Mucosa of descending colon (tissue), 3 donors: Measurements from ENCODE around the gene SKIC3. TPM values are rescaled to one million over a fixed set of nuclear protein-coding genes. Genes with fewer than 3 reads are reported as not detected.

Source experiments
- ATAC-seq: fragments of 200-7000 bp; cut with Tn5 transposase; one replicate; pipeline ENCODE4 v1.9.1; 2020; ENCODE audit warnings: mild to moderate bottlenecking, moderate library complexity
- DNase-seq, 3 donors: peaks; one replicate each; pipeline ENCODE4 v3.0.0-alpha.2; 2020
- H3K36me3 ChIP-seq: fragments of 200-600 bp; one replicate; pipeline ENCODE4 v1.8.0; 2021; ENCODE audit warnings: low read depth, mild to moderate bottlenecking
- H3K4me1 ChIP-seq: fragments of 200-600 bp; one replicate; pipeline ENCODE4 v1.8.0; 2021; ENCODE audit warnings: low read depth, mild to moderate bottlenecking
- H3K4me3 ChIP-seq: fragments of 200-600 bp; one replicate; pipeline ENCODE4 v1.8.0; 2021; ENCODE audit warnings: mild to moderate bottlenecking
- H3K9me3 ChIP-seq: fragments of 200-600 bp; one replicate; pipeline ENCODE4 v1.8.0; 2021; ENCODE audit warnings: mild to moderate bottlenecking
- CTCF ChIP-seq: fragments of 200-600 bp; IDR thresholded peaks from one replicate; pipeline ENCODE4 v1.8.0; 2022; ENCODE audit warnings: antibody characterized with exemption, mild to moderate bottlenecking
- intact Hi-C, 2 donors: fragments of 100-400 bp; cut with DNase I in 1 of 2; cut with micrococcal nuclease in 1 of 2; formaldehyde crosslinking; loops; one replicate each; pipeline versions ENCODE4 v1.11.0 to v1.11.1; 2022; cut with DNase I, micrococcal nuclease
- long read RNA-seq, 2 donors: library from polyadenylated mRNA; unstranded; transcript quantifications; one replicate each; pipeline ENCODE4 v2.0.0, GENCODE V29; 2019 to 2021
- total RNA-seq, 3 donors: library from RNA; stranded (reverse); fragmentation: NEBNext Ultra II Directional in 2 of 3; extraction: Animal tissue kit (Norgen Biotek cat#: 25700) in 2 of 3; gene quantifications; one replicate each; pipeline versions ENCODE4 v1.2.1 to v1.2.4, GENCODE V29; 2021 to 2023
- donor health status: DM: no; HTN: no; CAD: no; lungs with moderate emphysema.
- donor health status: DM: no; HTN: no; CAD: no.
- donor health status: DM: no; HTN: yes; CAD: no.

SKIC3 gene
- total RNA-seq, result 10 to 100 TPM; 49.6 to 73.6 (median 51.5) TPM
- long read RNA-seq, donor 1, full-length matches to known transcripts, result 9 of 28 reads
- long read RNA-seq, donor 1, partial matches to known transcripts, result 14 of 28 reads
- long read RNA-seq, donor 1, other reads (novel, unspliced or antisense), result 5 of 28 reads
- long read RNA-seq, donor 2, partial matches to known transcripts, result 11 of 11 reads
- long read RNA-seq, donor 2, other reads (novel, unspliced or antisense), result 0 of 11 reads

- Histone ChIP-seq H3K9me3 (no peaks in the 10 kb centered on the region), H3K4me3 (peak within 1 kb of the TSS; percentile 46), H3K4me1 (peaks cover 10% of the 10 kb centered on the region), H3K36me3 (no peaks in the 10 kb centered on the region)
- intact Hi-C loops, result no loop called here
- TF ChIP-seq CTCF, result no peak
- ATAC-seq (peak; percentile 98), DNase-seq (peak; percentile 93 to 95 (median 95))
These were observed at the start of gene SKIC3, which contains the start of gene ARSK for GRCh38 chr5:95554647-95555548. Gene SKIC3 (minus strand): TSS chr5:95554977. CDS start chr5:95547150, 7,827 bp downstream. Gene ARSK (plus strand): TSS chr5:95555101. CDS start chr5:95555279, 178 bp downstream.

GRCh38 chr5:95600557-95600956 lies 45.8 kb upstream of the SKIC3 start:
- DNase-seq, result no peak
- no peak overlapping the region for H3K4me3 ChIP-seq
- H3K9me3 ChIP-seq, result no peaks in the 10 kb centered on the region
- no peaks in the 10 kb centered on the region for H3K36me3 ChIP-seq
- no peaks in the 10 kb centered on the region for H3K4me1 ChIP-seq
- intact Hi-C loops, result no loop called here
- ATAC-seq, result no peak
- TF ChIP-seq CTCF, result no peak

GRCh38 chr5:95599252-95599651 lies 44.5 kb upstream of the SKIC3 start:
- Histone ChIP-seq H3K36me3 (no peaks in the 10 kb centered on the region), H3K4me1 (no peaks in the 10 kb centered on the region), H3K4me3 (no peak overlapping the region), H3K9me3 (no peaks in the 10 kb centered on the region)
- TF ChIP-seq CTCF, result no peak
- DNase-seq, result no peak
- no peak for ATAC-seq
- intact Hi-C loops, result no loop called here

GRCh38 chr5:95595289-95595931 lies 40.6 kb upstream of the SKIC3 start:
- H3K9me3 ChIP-seq, result no peaks in the 10 kb centered on the region
- TF ChIP-seq CTCF, result no peak
- no peak overlapping the region for H3K4me3 ChIP-seq
- ATAC-seq, result no peak
- DNase-seq, result no peak
- intact Hi-C loops, result no loop called here
- no peaks in the 10 kb centered on the region for H3K36me3 ChIP-seq
- H3K4me1 ChIP-seq, result no peaks in the 10 kb centered on the region

- intact Hi-C loops, result no loop called here
- peak; percentile 31 for ATAC-seq
- no peaks in the 10 kb centered on the region for H3K9me3 ChIP-seq
- no peak for TF ChIP-seq CTCF
- DNase-seq, result no peak
- no peaks in the 10 kb centered on the region for H3K36me3 ChIP-seq
- no peaks in the 10 kb centered on the region for H3K4me1 ChIP-seq
- H3K4me3 ChIP-seq, result no peak overlapping the region
These were observed 36.7 kb upstream of the SKIC3 start for GRCh38 chr5:95591490-95591901.
